ENCODE results near the gene DACT2.
"Not testable (repeated sequence)": the region's sequence is repeated elsewhere in the genome, so short reads cannot be mapped to it uniquely, and the experiment has no call there.

The DACT2 gene

GRCh38 chr6:168301648-168302398 lies 17.8 kb downstream of the DACT2 start:
- DNase-seq (ENCODE audit: low spot score), result no peak

GRCh38 chr6:168300975-168301647 lies 18.5 kb downstream of the DACT2 start:
- DNase-seq (ENCODE audit: low spot score), result no peak

GRCh38 chr6:168299541-168300511 lies 19.8 kb downstream of the DACT2 start:
- DNase-seq (ENCODE audit: low spot score), result no peak

- no peak for DNase-seq (ENCODE audit: low spot score)
These were observed 21.9 kb downstream of the DACT2 start for GRCh38 chr6:168297643-168298042.

GRCh38 chr6:168294901-168295300 lies 24.7 kb downstream of the DACT2 start:
- no peak for DNase-seq (ENCODE audit: low spot score)

GRCh38 chr6:168293636-168294530 lies 25.7 kb downstream of the DACT2 start:
- DNase-seq (ENCODE audit: low spot score), result no peak

- no peak for DNase-seq (ENCODE audit: low spot score)
These were observed 26.8 kb downstream of the DACT2 start for GRCh38 chr6:168292826-168293225.

- DNase-seq (ENCODE audit: low spot score), result no peak
These were observed 28.1 kb downstream of the DACT2 start for GRCh38 chr6:168291450-168291849.

- no peak for DNase-seq (ENCODE audit: low spot score)
These were observed 29.5 kb downstream of the DACT2 start for GRCh38 chr6:168290095-168290494.

GRCh38 chr6:168289571-168289962 lies 30.0 kb downstream of the DACT2 start:
- no peak for DNase-seq (ENCODE audit: low spot score)

- no peak for DNase-seq (ENCODE audit: low spot score)
These were observed 30.6 kb downstream of the DACT2 start for GRCh38 chr6:168288781-168289570.

GRCh38 chr6:168287460-168287859 lies 32.1 kb downstream of the DACT2 start:
- not testable (repeated sequence) for DNase-seq (ENCODE audit: low spot score)

- peak; percentile 47 for DNase-seq (ENCODE audit: low spot score)
These were observed 32.7 kb downstream of the DACT2 start for GRCh38 chr6:168286771-168287446.

- no peak for DNase-seq (ENCODE audit: low spot score)
These were observed 33.5 kb downstream of the DACT2 start for GRCh38 chr6:168286116-168286515.

- DNase-seq (ENCODE audit: low spot score), result no peak
These were observed 34.1 kb downstream of the DACT2 start for GRCh38 chr6:168285456-168285855.

GRCh38 chr6:168284187-168284586 lies 35.4 kb downstream of the DACT2 start:
- DNase-seq (ENCODE audit: low spot score), result no peak

GRCh38 chr6:168283686-168284025 lies 35.9 kb downstream of the DACT2 start:
- no peak for DNase-seq (ENCODE audit: low spot score)

- no peak for DNase-seq (ENCODE audit: low spot score)
These were observed 36.4 kb downstream of the DACT2 start for GRCh38 chr6:168282985-168283685.

- DNase-seq (ENCODE audit: low spot score), result no peak
These were observed 37.8 kb downstream of the DACT2 start for GRCh38 chr6:168281826-168282225.

Measured in activated CD4-positive, alpha-beta T cell treated with anti-CD3 and anti-CD28 coated beads, Interleukin-2, Interleukin-4, amounts not matched to agents 100 ng/mL and 50 ng/mL, durations not matched to agents 16 hours and 8 hours (primary cell).